ENCODE data around the gene FBXL19.

- TF ChIP-seq, protein P1, sequence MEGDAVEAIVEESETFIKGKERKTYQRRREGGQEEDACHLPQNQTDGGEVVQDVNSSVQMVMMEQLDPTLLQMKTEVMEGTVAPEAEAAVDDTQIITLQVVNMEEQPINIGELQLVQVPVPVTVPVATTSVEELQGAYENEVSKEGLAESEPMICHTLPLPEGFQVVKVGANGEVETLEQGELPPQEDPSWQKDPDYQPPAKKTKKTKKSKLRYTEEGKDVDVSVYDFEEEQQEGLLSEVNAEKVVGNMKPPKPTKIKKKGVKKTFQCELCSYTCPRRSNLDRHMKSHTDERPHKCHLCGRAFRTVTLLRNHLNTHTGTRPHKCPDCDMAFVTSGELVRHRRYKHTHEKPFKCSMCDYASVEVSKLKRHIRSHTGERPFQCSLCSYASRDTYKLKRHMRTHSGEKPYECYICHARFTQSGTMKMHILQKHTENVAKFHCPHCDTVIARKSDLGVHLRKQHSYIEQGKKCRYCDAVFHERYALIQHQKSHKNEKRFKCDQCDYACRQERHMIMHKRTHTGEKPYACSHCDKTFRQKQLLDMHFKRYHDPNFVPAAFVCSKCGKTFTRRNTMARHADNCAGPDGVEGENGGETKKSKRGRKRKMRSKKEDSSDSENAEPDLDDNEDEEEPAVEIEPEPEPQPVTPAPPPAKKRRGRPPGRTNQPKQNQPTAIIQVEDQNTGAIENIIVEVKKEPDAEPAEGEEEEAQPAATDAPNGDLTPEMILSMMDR (IDR thresholded peaks at IDR 0.05; ENCODE audit: low read depth, low read length, missing input control), result no peak
- no peak for TF ChIP-seq JUND (IDR thresholded peaks at IDR 0.05)
- no peak for TF ChIP-seq RAD21 (IDR thresholded peaks at IDR 0.05)
- no peak for TF ChIP-seq SP1 (IDR thresholded peaks at IDR 0.05)
- TF ChIP-seq, protein P2, sequence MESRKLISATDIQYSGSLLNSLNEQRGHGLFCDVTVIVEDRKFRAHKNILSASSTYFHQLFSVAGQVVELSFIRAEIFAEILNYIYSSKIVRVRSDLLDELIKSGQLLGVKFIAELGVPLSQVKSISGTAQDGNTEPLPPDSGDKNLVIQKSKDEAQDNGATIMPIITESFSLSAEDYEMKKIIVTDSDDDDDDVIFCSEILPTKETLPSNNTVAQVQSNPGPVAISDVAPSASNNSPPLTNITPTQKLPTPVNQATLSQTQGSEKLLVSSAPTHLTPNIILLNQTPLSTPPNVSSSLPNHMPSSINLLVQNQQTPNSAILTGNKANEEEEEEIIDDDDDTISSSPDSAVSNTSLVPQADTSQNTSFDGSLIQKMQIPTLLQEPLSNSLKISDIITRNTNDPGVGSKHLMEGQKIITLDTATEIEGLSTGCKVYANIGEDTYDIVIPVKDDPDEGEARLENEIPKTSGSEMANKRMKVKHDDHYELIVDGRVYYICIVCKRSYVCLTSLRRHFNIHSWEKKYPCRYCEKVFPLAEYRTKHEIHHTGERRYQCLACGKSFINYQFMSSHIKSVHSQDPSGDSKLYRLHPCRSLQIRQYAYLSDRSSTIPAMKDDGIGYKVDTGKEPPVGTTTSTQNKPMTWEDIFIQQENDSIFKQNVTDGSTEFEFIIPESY (IDR thresholded peaks at IDR 0.05), result no peak
- TF ChIP-seq RXRA (IDR thresholded peaks at IDR 0.05), result no peak
- TF ChIP-seq ATF3 (IDR thresholded peaks at IDR 0.05), result no peak
- no peak for TF ChIP-seq TAF1 (conservative IDR thresholded peaks at IDR 0.05)
- TF ChIP-seq FOXA1 (IDR thresholded peaks at IDR 0.05), result no peak
- TF ChIP-seq GABPA (IDR thresholded peaks at IDR 0.05 in 1 of 2, conservative IDR thresholded peaks at IDR 0.05 in 1 of 2), result no peak
- TF ChIP-seq MAX (IDR thresholded peaks at IDR 0.05), result no peak
- TF ChIP-seq EGR1 (IDR thresholded peaks at IDR 0.05; ENCODE audit: low read depth in 2 of 2), result no peak
Measured at GRCh38 chr16:30967795-30968194, 44.4 kb downstream of the FBXL19 start.
